Measurements from ENCODE around the gene ARHGAP10. TPM values are rescaled to one million over a fixed set of nuclear protein-coding genes. Genes with fewer than 3 reads are reported as not detected.

The ARHGAP10 gene
- total and polyA plus RNA-seq, 10 of the 15 experiments (the other 5 are each of a cell fraction or from before 2014, with no cell fraction given) = 1.3 to 25.8 (median 17.2) TPM

DNA sequence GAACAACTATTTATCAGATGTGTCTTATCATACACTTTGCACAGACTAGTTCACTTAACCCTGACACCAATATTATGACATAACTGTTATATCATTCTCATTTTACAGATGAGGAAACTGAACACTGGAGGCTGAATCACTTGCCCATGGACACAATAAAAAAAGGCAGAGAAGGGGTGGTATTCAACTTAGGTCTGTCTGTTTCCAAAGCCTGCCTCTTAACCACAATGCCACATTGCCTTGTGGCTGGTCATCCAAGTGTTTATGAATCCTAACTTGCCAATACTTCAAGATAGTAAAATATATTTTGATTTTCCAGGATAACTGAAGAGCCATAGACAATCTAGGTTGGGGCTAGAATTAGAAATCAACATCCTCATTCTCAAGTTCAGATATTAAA is 382.5 kb downstream of the ARHGAP10 start (continued):
- TF ChIP-seq, protein P1, sequence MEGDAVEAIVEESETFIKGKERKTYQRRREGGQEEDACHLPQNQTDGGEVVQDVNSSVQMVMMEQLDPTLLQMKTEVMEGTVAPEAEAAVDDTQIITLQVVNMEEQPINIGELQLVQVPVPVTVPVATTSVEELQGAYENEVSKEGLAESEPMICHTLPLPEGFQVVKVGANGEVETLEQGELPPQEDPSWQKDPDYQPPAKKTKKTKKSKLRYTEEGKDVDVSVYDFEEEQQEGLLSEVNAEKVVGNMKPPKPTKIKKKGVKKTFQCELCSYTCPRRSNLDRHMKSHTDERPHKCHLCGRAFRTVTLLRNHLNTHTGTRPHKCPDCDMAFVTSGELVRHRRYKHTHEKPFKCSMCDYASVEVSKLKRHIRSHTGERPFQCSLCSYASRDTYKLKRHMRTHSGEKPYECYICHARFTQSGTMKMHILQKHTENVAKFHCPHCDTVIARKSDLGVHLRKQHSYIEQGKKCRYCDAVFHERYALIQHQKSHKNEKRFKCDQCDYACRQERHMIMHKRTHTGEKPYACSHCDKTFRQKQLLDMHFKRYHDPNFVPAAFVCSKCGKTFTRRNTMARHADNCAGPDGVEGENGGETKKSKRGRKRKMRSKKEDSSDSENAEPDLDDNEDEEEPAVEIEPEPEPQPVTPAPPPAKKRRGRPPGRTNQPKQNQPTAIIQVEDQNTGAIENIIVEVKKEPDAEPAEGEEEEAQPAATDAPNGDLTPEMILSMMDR (IDR thresholded peaks at IDR 0.05 in 2 of 3, conservative IDR thresholded peaks at IDR 0.05 in 1 of 3; ENCODE audit: control insufficient read depth in 2 of 3, extremely low read depth in 1 of 3, insufficient read depth in 1 of 3, low read depth in 3 of 3, low read length in 3 of 3) = no peak

DNA sequence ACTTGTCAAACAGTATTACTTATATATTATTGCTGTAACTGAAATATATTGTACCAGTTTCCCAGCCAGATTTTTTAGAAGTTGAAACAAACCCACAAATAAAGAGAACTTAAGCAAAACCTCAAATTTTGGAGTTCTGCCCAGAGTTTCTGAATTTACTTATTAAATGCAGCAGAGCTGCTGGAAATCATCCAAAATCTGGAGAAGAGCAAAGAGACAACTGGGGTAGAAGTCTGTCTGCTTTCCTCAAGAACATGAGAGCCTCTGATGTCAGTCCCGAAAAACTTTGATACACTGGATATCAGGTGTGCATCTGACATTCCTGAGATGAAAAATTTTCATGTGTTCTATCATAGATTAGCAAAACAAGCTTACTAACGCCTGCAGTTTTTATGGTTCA is 384.4 kb downstream of the ARHGAP10 start:
- Histone ChIP-seq H3K9ac (ENCODE audit: control insufficient read depth, insufficient read depth, low read length) (no peak overlapping the region), H3K36me3 (ENCODE audit: control insufficient read depth in 2 of 2, insufficient read depth in 2 of 2, low read length in 1 of 2) (no peaks in the 10 kb centered on the region), H3K9me3 (replicated peaks; ENCODE audit: control insufficient read depth, insufficient read depth, low read length) (no peaks in the 10 kb centered on the region), H3K4me2 (ENCODE audit: control insufficient read depth, insufficient read depth) (no peak overlapping the region), H3K4me1 (ENCODE audit: control insufficient read depth, insufficient read depth, low read length) (no peaks in the 10 kb centered on the region), H3K79me2 (ENCODE audit: control insufficient read depth, insufficient read depth, low read length) (no peaks in the 10 kb centered on the region), H3K27me3 (replicated peaks in 1 of 2; ENCODE audit: control insufficient read depth in 2 of 2, insufficient read depth in 2 of 2, low read length in 1 of 2) (no peaks in the 10 kb centered on the region; a peak in 1 of 4 replicates), H2AFZ (ENCODE audit: control insufficient read depth, low read depth, low read length) (no peak overlapping the region), H3K27ac (ENCODE audit: control insufficient read depth, insufficient read depth) (no peak overlapping the region), H3K4me3 (no peak overlapping the region), H4K20me1 (ENCODE audit: control insufficient read depth, insufficient read depth) (no peaks in the 10 kb centered on the region)
- intact Hi-C loops (cut with micrococcal nuclease; ENCODE audit: unreplicated experiment) = no loop called here
- in situ Hi-C loops (cut with MboI) = no loop called here
- ATAC-seq = no peak
- RAD21 ChIA-PET (ENCODE audit: unreplicated experiment) = no interaction called here
- WGBS (ENCODE audit: insufficient coverage, insufficient replicate concordance, low lambda C conversion rate, missing lambda C conversion rate) = 0% methylated on average over 2 of the region's 2 CpGs
- FAIRE-seq = no peak
- BruUV-seq (replicated peaks) = no TSS peak
- SMC1A ChIA-PET (ENCODE audit: uncharacterized antibody, unreplicated experiment) = interaction anchor here (0.7 to 1.9 kb wide), 3 partner anchors 9 to 552 kb away, joined by 3 to 5 read pairs (median 3); no protein-coding TSS in a partner anchor
- CTCF ChIA-PET = interaction anchor here (1.0 kb wide), 1 partner anchor 10 kb away, joined by 4 read pairs; no protein-coding TSS in a partner anchor
- TF ChIP-seq IKZF1 (conservative IDR thresholded peaks at IDR 0.05) (no peak), PAX8 (IDR thresholded peaks at IDR 0.05) (no peak), STAT1 (conservative IDR thresholded peaks at IDR 0.05) (no peak), JUND (IDR thresholded peaks at IDR 0.05; ENCODE audit: low read depth, low read length) (no peak), ETV6 (conservative IDR thresholded peaks at IDR 0.05 in 1 of 2, IDR thresholded peaks at IDR 0.05 in 1 of 2; ENCODE audit: borderline replicate concordance in 1 of 2, low read depth in 1 of 2) (no peak), PAX5 (IDR thresholded peaks at IDR 0.05; ENCODE audit: borderline replicate concordance, low read depth, low read length) (no peak)
- TF ChIP-seq, protein P2, sequence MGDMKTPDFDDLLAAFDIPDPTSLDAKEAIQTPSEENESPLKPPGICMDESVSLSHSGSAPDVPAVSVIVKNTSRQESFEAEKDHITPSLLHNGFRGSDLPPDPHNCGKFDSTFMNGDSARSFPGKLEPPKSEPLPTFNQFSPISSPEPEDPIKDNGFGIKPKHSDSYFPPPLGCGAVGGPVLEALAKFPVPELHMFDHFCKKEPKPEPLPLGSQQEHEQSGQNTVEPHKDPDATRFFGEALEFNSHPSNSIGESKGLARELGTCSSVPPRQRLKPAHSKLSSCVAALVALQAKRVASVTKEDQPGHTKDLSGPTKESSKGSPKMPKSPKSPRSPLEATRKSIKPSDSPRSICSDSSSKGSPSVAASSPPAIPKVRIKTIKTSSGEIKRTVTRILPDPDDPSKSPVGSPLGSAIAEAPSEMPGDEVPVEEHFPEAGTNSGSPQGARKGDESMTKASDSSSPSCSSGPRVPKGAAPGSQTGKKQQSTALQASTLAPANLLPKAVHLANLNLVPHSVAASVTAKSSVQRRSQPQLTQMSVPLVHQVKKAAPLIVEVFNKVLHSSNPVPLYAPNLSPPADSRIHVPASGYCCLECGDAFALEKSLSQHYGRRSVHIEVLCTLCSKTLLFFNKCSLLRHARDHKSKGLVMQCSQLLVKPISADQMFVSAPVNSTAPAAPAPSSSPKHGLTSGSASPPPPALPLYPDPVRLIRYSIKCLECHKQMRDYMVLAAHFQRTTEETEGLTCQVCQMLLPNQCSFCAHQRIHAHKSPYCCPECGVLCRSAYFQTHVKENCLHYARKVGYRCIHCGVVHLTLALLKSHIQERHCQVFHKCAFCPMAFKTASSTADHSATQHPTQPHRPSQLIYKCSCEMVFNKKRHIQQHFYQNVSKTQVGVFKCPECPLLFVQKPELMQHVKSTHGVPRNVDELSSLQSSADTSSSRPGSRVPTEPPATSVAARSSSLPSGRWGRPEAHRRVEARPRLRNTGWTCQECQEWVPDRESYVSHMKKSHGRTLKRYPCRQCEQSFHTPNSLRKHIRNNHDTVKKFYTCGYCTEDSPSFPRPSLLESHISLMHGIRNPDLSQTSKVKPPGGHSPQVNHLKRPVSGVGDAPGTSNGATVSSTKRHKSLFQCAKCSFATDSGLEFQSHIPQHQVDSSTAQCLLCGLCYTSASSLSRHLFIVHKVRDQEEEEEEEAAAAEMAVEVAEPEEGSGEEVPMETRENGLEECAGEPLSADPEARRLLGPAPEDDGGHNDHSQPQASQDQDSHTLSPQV (IDR thresholded peaks at IDR 0.05) = no peak
- DNase-seq (ENCODE audit: low read depth, low spot score) = no peak
- POLR2A ChIA-PET = no interaction called here

Measured in GM12878 (cell line).